Measurements from ENCODE around the gene HOXD13. TPM values are rescaled to one million over a fixed set of nuclear protein-coding genes. Genes with fewer than 3 reads are reported as not detected.

Gene HOXD13
- total RNA-seq, 1 experiment from 2014 or later, result 2.6 TPM

DNA sequence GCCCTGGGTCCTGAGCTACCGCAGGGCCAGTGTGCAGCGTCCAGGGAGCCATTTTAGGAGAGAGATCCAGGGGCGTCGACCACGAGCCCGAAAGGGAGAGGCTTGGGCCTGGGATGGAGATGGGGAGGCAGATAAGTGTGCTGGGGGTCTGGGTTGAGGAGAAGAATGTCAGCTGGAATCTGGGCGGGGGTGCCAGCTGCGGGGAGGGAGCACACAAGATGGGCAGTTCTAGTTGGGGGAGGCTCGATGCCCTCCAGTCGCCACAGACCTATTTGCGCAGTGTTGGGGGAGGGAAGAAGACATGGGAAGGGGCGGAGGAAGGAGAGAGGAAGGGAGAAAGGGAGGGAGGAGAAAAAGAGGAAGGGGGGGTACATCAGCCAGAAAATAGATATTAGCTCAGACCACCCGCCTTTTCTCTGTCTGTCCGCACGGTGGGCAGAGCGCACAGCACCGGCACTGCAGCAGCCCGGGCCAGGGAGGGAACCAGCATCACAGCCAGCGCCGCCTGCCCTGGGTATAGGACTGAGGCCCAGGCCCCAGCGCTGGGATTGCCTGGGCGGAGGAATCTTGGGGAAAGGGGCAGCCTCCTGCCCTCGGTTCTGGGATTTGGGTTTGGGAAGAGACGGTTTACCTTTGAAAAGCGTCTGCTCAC lies 12.7 kb downstream of the HOXD13 start:
- DNase-seq (ENCODE audit: low read depth), result no peak

DNA sequence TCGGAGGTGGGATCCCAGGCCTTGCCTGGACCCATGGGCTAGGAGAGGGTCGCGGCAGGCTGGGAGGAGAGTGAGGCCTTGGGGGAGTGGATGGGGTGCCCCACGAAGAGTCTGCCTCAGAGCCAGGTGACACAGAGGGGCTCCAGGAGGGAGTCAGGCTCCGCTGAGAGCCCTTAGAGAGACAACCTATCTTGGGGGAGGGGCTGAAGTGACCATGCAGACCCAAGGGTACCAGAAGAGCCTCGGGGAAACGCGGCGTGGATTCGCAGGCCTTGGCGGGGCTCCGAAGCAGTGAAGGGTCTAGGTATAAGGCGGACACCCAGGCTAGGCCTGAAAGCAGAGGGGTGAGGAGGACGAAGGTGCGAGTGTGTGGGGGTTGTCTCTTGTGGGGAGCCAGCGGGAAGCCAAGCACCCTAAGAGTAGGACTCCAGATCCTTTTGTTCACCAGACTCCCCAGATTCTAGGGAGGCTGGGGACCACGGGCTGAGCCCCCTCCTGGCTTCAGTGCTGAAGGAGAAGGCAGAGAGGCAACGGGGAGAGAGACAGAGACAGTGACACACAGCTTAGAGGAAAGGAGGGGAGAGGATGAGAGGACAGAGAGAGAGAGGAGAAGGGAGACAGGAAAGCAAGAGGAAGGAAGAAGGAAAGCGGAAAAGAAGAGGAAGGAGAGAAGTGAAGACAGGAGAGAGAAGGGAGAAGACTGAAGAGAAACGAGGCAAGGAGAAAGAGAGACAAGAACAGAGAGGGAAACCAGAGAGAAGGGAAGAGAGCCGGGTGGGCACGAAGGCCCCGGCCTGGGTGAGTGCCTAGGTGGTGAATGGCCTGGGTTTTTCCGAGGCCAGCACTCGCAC lies 13.4 kb downstream of the HOXD13 start:
- no peak for DNase-seq (ENCODE audit: low read depth)

DNA sequence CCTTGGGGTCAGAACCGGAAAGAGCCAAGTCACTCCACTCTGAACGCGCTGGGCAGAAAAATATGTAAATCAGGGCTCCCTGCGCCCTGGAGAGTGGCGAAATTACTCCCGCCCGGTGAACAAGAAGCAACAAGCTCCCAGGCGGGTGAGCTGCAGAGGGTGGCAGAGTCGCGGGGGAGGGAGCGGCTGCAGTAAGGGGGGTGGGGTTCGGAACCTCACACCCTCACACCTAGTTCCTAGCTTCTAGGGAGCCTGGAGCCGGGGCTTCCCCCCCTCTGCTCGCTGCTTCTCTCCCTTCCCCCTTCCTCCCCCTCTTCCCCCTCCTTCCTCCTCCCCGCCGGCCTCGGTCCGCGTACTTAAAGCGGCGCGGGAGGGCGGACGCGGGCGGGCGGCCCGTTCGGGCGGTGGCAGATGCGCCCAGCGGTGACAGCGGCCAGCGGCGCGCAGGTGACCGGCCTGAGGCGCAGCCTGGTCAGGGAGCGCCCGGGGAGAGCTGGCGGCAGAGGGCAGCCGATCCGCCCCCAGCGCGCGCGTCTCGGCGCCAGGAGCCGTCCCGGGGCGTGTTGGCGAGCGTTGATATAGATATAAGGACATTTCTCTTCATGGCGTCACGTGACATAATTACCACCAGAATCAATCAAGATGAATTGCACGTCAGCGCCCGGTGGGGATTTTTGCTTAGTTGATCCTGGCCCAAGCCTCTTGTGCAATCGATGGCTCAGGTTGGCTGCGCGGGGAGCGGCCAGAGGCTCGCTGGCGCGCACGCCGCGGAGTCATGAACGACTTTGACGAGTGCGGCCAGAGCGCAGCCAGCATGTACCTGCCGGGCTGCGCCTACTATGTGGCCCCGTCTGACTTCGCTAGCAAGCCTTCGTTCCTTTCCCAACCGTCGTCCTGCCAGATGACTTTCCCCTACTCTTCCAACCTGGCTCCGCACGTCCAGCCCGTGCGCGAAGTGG lies 14.3 kb downstream of the HOXD13 start, which contains the start of gene HOXD11:
Gene HOXD11 (plus strand): TSS at position 700 of the 959 bp plus-strand sequence. CDS start 76 bp downstream, at position 776.
- DNase-seq (ENCODE audit: low read depth), result no peak

DNA sequence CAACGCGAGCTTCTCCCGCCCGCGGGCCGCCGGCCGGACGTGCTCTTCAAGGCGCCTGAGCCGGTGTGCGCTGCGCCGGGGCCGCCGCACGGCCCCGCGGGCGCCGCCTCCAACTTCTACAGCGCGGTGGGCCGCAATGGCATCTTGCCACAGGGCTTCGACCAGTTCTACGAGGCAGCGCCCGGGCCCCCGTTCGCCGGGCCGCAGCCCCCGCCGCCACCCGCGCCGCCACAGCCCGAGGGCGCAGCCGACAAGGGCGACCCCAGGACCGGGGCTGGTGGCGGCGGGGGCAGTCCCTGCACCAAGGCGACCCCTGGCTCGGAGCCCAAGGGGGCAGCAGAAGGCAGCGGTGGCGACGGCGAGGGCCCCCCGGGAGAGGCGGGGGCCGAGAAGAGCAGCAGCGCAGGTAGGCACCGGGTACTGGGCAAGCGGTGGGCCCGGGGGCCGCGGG lies 15.2 kb downstream of the HOXD13 start:
- no peak for DNase-seq (ENCODE audit: low read depth)

DNA sequence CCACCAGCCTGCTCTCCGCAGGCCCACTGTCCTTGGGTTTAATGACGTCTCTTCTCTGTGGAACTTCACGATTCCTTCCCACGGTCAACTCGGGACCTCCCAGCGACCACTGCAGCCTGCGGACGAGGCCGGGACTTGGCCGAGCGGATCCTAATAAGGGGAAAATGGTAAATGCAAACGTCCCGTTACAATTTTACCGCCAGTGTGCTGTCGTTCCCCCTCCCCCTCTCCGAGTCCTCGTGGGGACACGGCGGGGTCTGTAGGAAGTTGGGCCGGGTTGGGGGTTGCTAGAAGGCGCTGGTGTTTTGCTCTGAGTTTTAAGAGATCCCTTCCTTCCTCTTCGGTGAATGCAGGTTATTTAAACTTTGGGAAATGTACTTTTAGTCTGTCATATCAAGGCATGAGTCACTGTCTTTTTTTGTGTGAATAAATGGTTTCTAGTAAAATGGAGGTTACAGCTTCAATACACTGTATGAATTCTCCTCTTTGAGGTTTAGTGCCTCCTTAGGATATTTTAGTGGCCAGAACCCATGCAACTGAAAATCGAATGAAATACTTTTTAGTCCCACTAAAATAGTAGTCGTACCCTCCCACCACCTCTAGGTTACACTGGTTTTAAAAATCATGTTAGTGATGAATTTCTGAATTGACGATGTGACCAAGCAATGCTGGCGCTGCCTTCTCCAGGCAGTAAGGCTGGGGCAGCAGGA lies 16.8 kb downstream of the HOXD13 start:
- DNase-seq (ENCODE audit: low read depth), result no peak

DNA sequence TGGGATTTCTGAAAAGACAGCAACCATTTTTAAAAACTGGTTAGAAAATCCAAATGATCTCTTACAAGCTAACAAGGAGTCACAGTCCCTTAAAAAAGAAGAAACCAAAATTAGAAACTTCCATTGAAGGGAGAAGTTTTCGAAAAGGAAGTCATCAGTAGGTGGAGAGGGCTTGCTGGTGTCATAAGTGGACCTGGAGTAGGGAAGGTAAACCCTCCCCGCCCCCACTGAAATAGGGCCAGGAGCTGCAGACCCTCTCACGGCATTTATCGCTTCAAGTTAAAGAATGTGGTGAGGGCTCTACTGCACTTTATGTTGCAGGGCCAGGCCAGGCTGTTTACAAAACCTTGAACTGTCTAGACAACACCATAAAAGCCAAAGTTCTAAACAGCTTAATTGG lies 17.4 kb downstream of the HOXD13 start:
- no peak for DNase-seq (ENCODE audit: low read depth)

DNA sequence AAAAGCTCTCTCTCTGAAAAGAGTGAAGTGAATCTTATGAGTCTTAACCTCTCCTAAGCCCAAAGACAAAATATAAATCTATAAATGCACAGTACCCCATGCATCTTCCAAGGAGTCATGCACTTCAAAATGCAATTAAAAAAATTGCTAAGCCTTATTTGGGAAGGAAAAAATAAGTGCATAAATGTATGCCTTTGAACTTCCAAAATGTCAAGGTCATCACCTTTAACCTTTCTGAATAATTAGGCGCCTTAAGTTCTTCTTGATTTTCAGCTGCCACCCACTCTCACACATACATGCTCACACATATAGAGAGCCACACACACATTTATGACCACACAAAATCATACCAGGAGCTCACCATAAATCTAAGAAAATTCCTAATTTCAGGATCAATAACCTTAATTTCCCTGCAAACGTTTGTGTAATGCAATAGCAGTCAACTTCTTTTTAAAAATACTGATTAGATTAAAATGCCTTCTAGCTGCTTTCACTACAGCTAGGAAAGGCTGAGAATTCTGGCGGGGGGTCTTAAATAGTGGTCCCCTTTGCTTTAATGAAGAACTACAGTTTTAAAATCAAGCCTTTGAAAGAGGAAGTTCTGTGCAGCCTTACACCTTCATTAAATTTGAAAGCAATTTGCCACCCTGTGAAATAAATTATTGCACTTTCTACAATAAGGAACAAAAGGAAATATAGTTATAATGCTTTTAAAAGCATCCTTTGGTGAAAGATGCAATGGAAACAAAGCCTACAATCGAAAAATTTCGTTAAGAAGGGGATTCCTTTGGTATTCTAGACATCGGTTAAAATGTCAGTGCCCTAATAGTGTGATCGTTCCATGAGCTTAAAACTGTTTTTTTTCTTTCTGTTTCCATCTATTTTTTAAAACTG lies 18.1 kb downstream of the HOXD13 start:
- DNase-seq (ENCODE audit: low read depth), result no peak

DNA sequence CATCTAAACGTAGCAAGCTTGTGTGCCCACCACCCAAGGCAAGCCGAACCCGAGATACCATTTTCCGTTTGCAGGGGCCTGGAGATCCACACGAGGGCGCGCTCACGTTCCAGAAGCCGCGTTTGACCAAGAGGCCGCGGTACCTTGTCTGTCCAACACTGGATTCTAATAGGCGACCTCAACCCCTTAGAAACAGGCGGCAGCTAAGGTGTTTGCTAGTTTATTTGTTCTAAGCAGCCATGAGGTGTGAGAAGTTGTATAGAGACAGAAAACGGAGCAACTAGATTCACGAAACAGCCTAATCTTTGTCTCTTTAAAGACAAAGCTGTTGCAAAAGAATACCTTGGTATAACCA lies 18.8 kb downstream of the HOXD13 start:
- peak; percentile 60 for DNase-seq (ENCODE audit: low read depth)

DNA sequence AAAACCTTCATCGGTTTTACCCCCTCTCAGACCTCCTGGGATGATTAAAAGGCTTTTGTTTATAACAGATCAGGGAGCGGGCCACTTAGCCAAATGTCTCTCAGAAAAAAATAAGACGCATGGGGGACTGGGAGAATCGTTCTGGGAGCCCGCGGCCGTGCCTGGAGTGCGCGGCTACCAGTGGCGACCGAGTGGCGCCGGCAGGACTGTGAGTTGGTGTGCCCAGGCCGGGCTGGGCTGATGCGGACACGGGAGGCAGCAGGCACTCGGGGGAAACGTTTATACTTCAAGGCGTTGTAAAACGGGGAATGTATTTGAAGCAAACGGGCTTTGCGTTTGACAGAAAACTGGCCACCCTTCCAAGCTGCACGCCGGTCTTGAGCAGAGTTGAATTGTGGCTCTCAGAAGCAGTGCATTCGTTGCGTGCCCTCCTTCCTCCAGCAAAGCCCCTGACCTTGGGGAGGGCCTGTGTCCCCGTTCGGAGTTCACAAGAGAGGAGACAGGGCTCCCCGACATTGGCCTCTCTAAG lies 19.4 kb downstream of the HOXD13 start:
- no peak for DNase-seq (ENCODE audit: low read depth)

DNA sequence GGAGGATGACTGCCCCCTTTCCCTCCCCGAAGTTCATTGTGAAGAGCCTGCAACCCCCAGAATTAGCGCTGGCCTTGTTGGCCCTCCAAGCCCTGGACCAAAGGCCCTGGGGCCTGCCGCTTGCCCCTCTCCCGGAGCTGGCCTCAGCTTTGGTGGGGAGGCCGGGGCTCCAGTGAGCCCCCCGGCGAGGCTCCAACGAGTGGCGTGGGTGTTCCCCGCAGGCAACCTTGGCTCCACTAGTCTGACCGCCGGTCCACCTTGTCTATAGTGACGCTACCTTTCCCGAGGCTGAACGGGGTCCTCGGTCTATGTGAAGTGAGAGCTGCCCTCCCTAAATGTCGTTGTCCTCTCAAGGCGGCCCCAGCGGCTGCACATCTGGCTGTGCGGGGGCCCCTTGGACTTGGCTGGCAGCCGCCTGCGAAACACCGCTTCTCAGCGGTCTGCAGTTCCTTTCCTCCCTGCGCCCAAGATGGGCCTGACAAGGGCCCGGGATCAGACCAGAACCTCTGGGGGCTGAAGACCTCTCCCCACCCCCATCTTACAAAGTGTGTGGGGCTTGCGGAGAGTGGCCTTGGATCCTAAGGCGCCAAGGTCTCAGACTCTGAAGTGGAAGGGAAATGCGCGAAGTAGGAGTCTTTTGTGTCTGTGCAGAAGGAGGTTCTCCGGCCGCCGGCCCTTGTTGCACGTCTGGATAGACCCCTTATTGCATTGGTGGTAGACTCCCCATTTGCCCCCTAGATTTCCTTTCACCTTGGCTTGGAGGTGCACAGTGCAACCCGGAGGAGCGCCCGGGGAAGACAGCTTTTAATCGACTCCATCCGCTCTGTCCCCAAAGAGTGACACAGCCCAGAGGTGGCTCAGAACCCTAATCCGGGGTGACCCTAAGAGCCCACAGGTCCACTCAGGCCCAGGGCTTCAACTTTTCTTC lies 20.1 kb downstream of the HOXD13 start:
- no peak for DNase-seq (ENCODE audit: low read depth)

DNA sequence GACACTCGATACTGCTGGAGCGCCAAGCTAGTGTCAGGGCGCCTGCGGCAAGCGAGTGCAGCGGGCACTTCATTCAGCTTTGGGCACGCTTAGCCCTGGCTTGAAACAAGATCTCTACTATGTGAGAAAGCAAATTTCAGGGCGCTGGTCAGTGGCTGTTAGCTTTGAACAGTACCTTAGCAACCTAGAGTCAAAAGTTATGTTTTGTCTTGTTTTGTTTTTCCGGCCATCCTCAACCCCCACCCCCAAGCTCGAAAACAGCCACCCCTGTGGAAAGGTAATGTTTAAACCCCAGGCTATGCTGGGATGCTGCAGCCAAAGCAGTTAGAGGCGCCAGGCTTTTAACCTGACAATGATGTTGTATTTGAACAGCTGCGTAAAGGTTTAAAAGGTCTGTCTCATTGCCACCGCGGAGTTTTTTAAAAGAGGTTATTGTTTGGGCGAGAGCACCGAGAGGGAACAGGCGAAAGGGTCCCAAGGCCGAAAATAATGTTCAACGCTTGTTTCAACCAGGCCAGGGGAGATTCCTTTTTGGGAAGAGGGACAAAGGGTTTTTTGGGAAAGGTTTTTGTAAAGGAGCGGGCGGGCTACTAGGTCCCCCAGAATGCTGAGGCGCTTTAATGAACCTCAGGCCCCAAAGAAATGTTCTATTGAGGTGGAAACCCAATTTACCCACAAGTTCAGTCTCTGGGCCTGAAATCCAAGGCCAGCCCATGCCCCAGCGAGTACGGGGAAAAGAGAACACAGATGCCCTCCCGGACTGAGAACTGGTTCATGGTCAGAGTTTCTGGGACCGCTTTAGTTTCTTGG lies 21.8 kb downstream of the HOXD13 start:
- no peak for DNase-seq (ENCODE audit: low read depth)

DNA sequence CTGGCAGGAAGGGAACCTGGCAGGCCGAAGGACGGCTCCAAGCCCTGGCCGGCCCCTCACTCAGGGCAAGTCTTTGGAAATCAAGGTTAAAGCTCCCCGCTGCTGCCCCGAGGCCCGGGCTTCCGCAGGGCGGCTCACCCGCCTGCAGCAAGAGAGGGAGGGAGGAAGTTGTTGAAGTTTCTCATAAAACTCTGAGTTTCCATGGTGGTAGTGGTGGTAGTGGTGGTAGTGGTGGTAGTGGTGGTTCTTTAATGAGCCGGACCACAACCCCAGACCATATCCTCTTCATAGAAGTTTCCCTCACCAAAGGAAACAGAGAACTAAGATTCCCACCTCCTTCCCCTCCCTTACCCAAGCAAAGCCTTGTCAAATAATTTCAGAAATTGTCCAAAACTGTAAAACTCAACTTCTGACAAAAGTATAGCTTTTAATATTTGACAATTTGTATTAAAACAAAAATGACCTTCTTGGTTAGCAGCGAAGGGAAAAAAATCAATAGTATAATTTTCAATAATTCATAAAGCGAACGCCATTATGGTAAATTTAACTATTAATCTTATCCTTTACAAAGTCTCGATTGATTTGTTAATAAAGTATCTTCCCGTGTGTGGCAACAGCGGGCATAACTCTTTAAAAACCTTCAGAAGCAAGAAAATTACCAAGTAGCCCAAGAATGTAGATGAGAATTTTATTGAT lies 22.6 kb downstream of the HOXD13 start:
- no peak for DNase-seq (ENCODE audit: low read depth)

DNA sequence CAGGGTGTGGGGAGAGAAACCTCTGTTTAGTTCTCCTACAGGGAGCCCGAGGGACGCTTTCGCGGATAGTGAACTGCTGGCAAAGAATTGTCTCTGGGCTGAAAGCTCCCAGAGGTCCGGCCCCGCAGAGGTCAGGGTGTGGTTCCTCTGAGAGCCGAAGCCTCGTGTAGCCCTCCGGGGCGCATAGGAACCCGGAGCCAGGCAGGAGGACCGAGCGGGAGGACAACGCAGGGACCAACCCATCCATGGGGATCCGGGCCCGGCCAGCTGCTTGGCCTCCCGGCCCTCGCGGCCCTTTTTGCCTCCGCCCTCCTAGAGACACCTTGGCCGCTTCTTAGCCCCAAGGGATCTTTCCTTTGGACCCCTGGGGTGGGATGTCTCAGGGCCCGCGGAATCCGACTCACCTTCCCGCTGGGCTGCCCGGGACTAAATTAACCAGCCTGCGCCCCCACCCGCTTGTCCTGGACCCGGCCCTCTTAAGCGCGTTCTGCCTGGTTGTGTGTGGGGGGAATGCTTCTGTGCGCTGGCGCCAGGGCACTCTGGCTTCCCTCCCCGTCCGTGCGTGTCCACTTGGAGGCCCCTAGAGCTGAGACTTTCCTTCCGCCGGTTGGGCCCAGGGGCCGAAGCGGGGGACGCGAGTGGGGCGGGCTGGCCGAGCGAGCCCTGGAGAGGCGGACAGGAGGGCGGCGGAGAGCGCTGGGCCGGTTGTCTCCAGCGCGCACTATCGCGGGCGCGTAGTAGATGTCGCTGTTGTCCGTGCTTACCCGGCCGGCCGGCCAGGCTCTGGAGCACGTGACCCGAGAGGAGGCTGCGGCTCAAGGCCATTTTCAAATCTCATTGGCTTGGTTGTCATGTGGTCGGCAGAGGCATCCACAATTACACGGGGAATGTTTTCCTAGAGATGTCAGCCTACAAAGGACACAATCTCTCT lies 23.6 kb downstream of the HOXD13 start, which contains the start of gene HOXD10:
Gene HOXD10 (plus strand): TSS at position 896 of the 931 bp plus-strand sequence. CDS start 56 bp downstream, outside the sequence.
- DNase-seq (ENCODE audit: low read depth), result peak; percentile 67

DNA sequence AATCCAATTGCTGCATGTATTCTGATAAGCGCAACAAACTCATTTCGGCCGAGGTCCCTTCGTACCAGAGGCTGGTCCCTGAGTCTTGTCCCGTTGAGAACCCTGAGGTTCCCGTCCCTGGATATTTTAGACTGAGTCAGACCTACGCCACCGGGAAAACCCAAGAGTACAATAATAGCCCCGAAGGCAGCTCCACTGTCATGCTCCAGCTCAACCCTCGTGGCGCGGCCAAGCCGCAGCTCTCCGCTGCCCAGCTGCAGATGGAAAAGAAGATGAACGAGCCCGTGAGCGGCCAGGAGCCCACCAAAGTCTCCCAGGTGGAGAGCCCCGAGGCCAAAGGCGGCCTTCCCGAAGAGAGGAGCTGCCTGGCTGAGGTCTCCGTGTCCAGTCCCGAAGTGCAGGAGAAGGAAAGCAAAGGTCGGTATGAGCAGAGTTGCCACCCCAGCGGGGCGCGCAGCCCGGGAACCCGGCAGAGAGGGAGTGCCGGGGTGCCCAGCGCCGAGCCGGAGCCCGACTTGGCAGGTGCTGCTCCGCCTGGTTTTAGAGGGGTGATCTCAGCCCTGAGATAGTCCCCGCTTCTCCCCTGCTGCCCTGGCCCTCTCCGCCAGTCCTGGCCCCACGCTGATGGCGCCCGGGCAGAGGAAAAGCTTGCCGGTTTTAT lies 24.8 kb downstream of the HOXD13 start:
- DNase-seq (ENCODE audit: low read depth), result no peak

DNA sequence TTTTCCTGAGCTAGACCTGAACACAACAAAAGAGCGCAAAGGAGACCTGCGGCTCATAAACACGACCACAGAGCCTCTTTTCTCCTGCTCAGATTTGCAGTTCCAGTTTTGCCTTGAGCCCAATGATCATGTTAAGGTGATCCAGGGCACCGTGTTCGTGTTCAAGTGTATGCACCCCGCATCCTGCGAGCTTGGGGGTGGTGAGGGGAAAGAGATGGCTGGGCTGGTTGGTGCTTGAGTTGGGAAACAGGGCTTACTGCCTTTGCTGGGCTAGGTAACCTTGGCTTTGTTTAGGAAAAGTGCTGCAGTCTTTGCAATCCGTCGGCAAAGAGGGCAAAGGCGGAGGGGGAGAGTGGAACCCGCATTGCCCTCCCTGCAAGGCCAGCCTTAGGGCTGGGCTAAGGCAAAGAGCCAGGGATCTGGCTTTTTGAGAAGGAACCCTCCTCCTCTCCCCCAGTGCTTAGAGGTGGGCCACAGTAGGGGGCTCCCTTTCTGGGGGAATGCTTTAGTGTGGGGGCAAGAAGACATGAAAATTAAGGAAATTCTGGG lies 25.4 kb downstream of the HOXD13 start:
- no peak for DNase-seq (ENCODE audit: low read depth)

Measured in RPMI7951 (cell line).